GM18907 (cell line): Measurements from ENCODE around the gene FOLR1.

Experiments
- ATAC-seq: cut with Tn5 transposase; IDR thresholded peaks from one replicate; pipeline ENCODE4 v1.9.1; 2021; ENCODE audit warnings: mild to moderate bottlenecking, moderate library complexity; ENCODE audit not compliant: unreplicated experiment

FOLR1 gene

GRCh38 chr11:72222907-72223614 is 31.1 kb downstream of the FOLR1 start:
- ATAC-seq = peak; percentile 67

GRCh38 chr11:72223615-72224563 is 31.9 kb downstream of the FOLR1 start:
- ATAC-seq = peak; percentile 45

GRCh38 chr11:72224564-72225410 is 32.8 kb downstream of the FOLR1 start, which contains the start of gene INPPL1:
Gene INPPL1 (plus strand): TSS chr11:72224767. CDS start chr11:72224985, 218 bp downstream.
- no peak for ATAC-seq

- ATAC-seq = no peak
These were observed 33.5 kb downstream of the FOLR1 start for GRCh38 chr11:72225411-72225951.

GRCh38 chr11:72226701-72227100 is 34.8 kb downstream of the FOLR1 start:
- ATAC-seq = no peak

GRCh38 chr11:72227316-72228228 is 35.6 kb downstream of the FOLR1 start:
- no peak for ATAC-seq

- no peak for ATAC-seq
These were observed 36.4 kb downstream of the FOLR1 start for GRCh38 chr11:72228229-72228843.

GRCh38 chr11:72228844-72229231 is 36.9 kb downstream of the FOLR1 start:
- ATAC-seq = no peak

GRCh38 chr11:72229336-72229924 is 37.5 kb downstream of the FOLR1 start:
- ATAC-seq = no peak

GRCh38 chr11:72229925-72230763 is 38.2 kb downstream of the FOLR1 start:
- no peak for ATAC-seq

GRCh38 chr11:72230764-72231365 is 38.9 kb downstream of the FOLR1 start:
- ATAC-seq = no peak

GRCh38 chr11:72231396-72232259 is 39.7 kb downstream of the FOLR1 start:
- no peak for ATAC-seq

GRCh38 chr11:72232260-72233055 is 40.5 kb downstream of the FOLR1 start:
- ATAC-seq = no peak

GRCh38 chr11:72233056-72233772 is 41.3 kb downstream of the FOLR1 start:
- no peak for ATAC-seq
